ENCODE results near the gene GJD3. TPM values are rescaled to one million over a fixed set of nuclear protein-coding genes. Genes with fewer than 3 reads are reported as not detected.

GJD3 gene
- total RNA-seq, 1 experiment from 2014 or later, result 0.33 TPM

DNA sequence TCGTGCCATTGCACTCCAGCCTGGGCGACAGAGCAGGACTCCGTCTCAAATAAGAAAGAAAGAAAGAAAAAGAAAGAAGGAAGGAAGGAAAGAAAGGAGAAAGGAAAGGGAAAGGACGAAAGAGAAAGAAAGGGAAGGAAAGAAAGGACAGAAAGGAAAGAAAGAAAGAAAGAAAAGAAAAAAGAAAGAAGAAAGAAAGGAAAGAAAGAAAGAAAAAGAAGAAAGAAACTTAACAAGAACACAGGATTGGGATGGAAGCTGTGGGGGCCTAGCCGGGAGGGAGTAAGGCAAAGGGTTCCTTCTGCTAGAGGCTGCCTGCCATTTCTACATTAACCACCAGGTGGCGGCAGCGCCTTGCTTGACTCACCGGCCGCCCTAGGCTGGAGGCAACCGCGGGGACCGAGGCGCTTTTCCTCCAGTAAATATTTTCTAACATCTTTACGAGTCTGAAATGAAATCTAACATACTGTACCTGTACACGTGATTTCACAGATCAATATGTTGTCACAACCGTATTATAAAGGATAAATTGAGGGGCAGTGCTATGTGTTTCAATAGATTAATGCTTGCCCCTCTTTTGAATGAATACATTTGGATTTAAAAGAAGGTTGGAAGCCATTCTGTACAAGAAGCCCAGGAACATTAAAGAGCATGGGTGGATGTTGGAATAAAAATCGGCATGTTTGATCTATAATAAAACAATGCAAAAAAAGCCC lies 6.1 kb downstream of the GJD3 start:
- in situ Hi-C loops (cut with HindIII; ENCODE audit: low pct_unique_long_range_greater_than_20kb, low sequenced_read_pairs), result no loop called here
- ATAC-seq (peak; percentile 76), DNase-seq (ENCODE audit: low read depth, low spot score) (peak; percentile 46)
- Histone ChIP-seq H3K36me3 (ENCODE audit: control insufficient read depth, insufficient read depth, low read length) (no peaks in the 10 kb centered on the region), H3K9me3 (ENCODE audit: control insufficient read depth, insufficient read depth, low read depth, low read length) (no peaks in the 10 kb centered on the region), H3K27ac (ENCODE audit: low read length) (no peak overlapping the region), H3K4me3 (ENCODE audit: low read depth in 2 of 2, low read length in 2 of 2) (peak overlapping the region in 1 of 2 experiments; percentile 21; a peak in 1 of 4 replicates), H3K27me3 (ENCODE audit: control insufficient read depth, insufficient read depth, low read length) (no peaks in the 10 kb centered on the region), H3K4me1 (ENCODE audit: control insufficient read depth, insufficient read depth, low read length) (peaks cover 25% of the 10 kb centered on the region)
- no peak for TF ChIP-seq REST (IDR thresholded peaks at IDR 0.05; ENCODE audit: insufficient read depth in 1 of 2, low read depth in 2 of 2, low read length in 1 of 2)
- TF ChIP-seq POLR2AphosphoS5 (IDR thresholded peaks at IDR 0.05; ENCODE audit: low read depth, low read length), result 0 out of 2 replicates have a peak, but pooled peaks have one; percentile 55
- TF ChIP-seq SIN3A (IDR thresholded peaks at IDR 0.05; ENCODE audit: borderline replicate concordance, insufficient read depth, low read depth, low read length), result no peak
- no peak for TF ChIP-seq TCF7L2 (IDR thresholded peaks at IDR 0.05; ENCODE audit: low read depth, low read length)
- TF ChIP-seq, protein P1, sequence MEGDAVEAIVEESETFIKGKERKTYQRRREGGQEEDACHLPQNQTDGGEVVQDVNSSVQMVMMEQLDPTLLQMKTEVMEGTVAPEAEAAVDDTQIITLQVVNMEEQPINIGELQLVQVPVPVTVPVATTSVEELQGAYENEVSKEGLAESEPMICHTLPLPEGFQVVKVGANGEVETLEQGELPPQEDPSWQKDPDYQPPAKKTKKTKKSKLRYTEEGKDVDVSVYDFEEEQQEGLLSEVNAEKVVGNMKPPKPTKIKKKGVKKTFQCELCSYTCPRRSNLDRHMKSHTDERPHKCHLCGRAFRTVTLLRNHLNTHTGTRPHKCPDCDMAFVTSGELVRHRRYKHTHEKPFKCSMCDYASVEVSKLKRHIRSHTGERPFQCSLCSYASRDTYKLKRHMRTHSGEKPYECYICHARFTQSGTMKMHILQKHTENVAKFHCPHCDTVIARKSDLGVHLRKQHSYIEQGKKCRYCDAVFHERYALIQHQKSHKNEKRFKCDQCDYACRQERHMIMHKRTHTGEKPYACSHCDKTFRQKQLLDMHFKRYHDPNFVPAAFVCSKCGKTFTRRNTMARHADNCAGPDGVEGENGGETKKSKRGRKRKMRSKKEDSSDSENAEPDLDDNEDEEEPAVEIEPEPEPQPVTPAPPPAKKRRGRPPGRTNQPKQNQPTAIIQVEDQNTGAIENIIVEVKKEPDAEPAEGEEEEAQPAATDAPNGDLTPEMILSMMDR (IDR thresholded peaks at IDR 0.05), result peak; percentile 98
- intact Hi-C loops (cut with micrococcal nuclease; ENCODE audit: unreplicated experiment), result loop anchor here (5.0 kb wide), 1 partner anchor 174 kb away; no protein-coding TSS in a partner anchor
- ChIA-PET POLR2A (interaction anchor here (0.6 kb wide), 1 partner anchor 54 kb away, joined by 3 read pairs; no protein-coding TSS in a partner anchor), CTCF (interaction anchor here (0.5 to 2.0 kb wide), 7 partner anchors 13 to 201 kb away, joined by 3 to 11 read pairs (median 4); no protein-coding TSS in a partner anchor)
- no TSS peak for BruUV-seq (replicated peaks)

DNA sequence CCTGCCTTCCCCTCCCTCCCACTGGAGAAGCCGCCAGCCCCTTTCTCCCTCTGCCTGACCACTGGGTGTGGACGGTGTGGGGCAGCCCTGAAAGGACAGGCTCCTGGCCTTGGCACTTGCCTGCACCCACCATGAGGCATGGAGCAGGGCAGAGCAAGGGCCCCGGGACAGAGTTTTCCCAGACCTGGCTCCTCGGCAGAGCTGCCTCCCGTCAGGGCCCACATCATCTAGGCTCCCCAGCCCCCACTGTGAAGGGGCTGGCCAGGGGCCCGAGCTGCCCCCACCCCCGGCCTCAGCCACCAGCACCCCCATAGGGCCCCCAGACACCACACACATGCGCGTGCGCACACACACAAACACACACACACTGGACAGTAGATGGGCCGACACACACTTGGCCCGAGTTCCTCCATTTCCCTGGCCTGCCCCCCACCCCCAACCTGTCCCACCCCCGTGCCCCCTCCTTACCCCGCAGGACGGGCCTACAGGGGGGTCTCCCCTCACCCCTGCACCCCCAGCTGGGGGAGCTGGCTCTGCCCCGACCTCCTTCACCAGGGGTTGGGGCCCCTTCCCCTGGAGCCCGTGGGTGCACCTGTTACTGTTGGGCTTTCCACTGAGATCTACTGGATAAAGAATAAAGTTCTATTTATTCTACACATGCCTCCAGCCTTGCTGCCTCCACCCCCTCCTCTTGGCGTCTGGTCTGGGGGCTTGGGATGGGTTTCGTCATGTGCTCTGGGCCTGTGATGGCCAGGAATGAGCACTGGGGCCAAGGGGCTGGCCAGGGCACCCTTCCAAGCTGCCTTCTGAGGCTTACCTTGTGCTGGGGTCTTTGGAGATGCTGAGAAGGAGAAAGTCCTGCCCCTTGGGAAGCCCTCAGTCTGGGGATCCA lies 7.3 kb downstream of the GJD3 start:
- intact Hi-C loops (cut with micrococcal nuclease; ENCODE audit: unreplicated experiment), result loop anchor here (5.0 kb wide), 1 partner anchor 175 kb away; no protein-coding TSS in a partner anchor
- in situ Hi-C loops (cut with HindIII; ENCODE audit: low pct_unique_long_range_greater_than_20kb, low sequenced_read_pairs), result no loop called here
- Histone ChIP-seq H3K27me3 (ENCODE audit: control insufficient read depth, insufficient read depth, low read length) (no peaks in the 10 kb centered on the region), H3K27ac (ENCODE audit: low read length) (no peak overlapping the region), H3K4me3 (ENCODE audit: low read depth in 2 of 2, low read length in 2 of 2) (no peak overlapping the region), H3K4me1 (ENCODE audit: control insufficient read depth, insufficient read depth, low read length) (peaks cover 23% of the 10 kb centered on the region), H3K9me3 (ENCODE audit: control insufficient read depth, insufficient read depth, low read depth, low read length) (no peaks in the 10 kb centered on the region), H3K36me3 (ENCODE audit: control insufficient read depth, insufficient read depth, low read length) (no peaks in the 10 kb centered on the region)
- no TSS peak for BruUV-seq (replicated peaks)
- ATAC-seq (no peak), DNase-seq (ENCODE audit: low read depth, low spot score) (no peak)
- CTCF ChIA-PET, result interaction anchor here (0.6 to 6.8 kb wide), 5 partner anchors 50 to 203 kb away, joined by 4 to 81 read pairs (median 5); no protein-coding TSS in a partner anchor
- POLR2A ChIA-PET, result interaction anchor here (0.6 kb wide), 1 partner anchor 121 kb away, joined by 18 read pairs; no protein-coding TSS in a partner anchor
- TF ChIP-seq, protein P1 (IDR thresholded peaks at IDR 0.05), result no peak
- TF ChIP-seq REST (IDR thresholded peaks at IDR 0.05; ENCODE audit: insufficient read depth in 1 of 2, low read depth in 2 of 2, low read length in 1 of 2) (no peak), TCF7L2 (IDR thresholded peaks at IDR 0.05; ENCODE audit: low read depth, low read length) (no peak), POLR2AphosphoS5 (IDR thresholded peaks at IDR 0.05; ENCODE audit: low read depth, low read length) (no peak), SIN3A (IDR thresholded peaks at IDR 0.05; ENCODE audit: borderline replicate concordance, insufficient read depth, low read depth, low read length) (no peak)
